Upper lobe of right lung (tissue), 1 donor: ENCODE results near the gene ASIC1. TPM values are rescaled to one million over a fixed set of nuclear protein-coding genes. Genes with fewer than 3 reads are reported as not detected.

ENCODE experiments used
- ATAC-seq: fragments of 200-7000 bp; cut with Tn5 transposase; one replicate; pipeline ENCODE4 v1.9.1; 2020; ENCODE audit warnings: mild to moderate bottlenecking, moderate library complexity
- DNase-seq: peaks from one replicate; pipeline ENCODE4 v3.0.0-alpha.2; 2020
- H3K27ac ChIP-seq: fragments of 200-600 bp; one replicate; pipeline ENCODE4 v1.8.0; 2022
- H3K27me3 ChIP-seq: fragments of 200-600 bp; one replicate; pipeline ENCODE4 v1.8.0; 2022; ENCODE audit warnings: mild to moderate bottlenecking
- H3K36me3 ChIP-seq: fragments of 200-600 bp; one replicate; pipeline ENCODE4 v1.8.0; 2022
- H3K4me1 ChIP-seq: fragments of 200-600 bp; one replicate; pipeline ENCODE4 v1.8.0; 2022
- H3K4me3 ChIP-seq: fragments of 200-600 bp; one replicate; pipeline ENCODE4 v1.8.0; 2022; ENCODE audit warnings: mild to moderate bottlenecking
- H3K9me3 ChIP-seq: fragments of 200-600 bp; one replicate; pipeline ENCODE4 v1.8.0; 2022
- intact Hi-C: fragments of 100-400 bp; cut with DNase I; formaldehyde crosslinking; loops from one replicate; pipeline ENCODE4 v1.11.0; 2022
- total RNA-seq: library from RNA; stranded (reverse); fragmentation: NEBNext Ultra II Directional; extraction: Animal tissue kit (Norgen Biotek cat#: 25700); gene quantifications from one replicate; pipeline ENCODE4 v1.2.1, GENCODE V29; 2021
- TF ChIP-seq, protein P1 (sequence below): fragments of 200-600 bp; IDR thresholded peaks from one replicate; pipeline ENCODE4 v1.8.0; 2022; ENCODE audit warnings: antibody characterized with exemption
- donor health status: DM: no; HTN: yes; CAD: no; lungs with severe emphysema.

Gene ASIC1
- total RNA-seq, 1 donor from 2014 or later: 0.35 TPM

DNA sequence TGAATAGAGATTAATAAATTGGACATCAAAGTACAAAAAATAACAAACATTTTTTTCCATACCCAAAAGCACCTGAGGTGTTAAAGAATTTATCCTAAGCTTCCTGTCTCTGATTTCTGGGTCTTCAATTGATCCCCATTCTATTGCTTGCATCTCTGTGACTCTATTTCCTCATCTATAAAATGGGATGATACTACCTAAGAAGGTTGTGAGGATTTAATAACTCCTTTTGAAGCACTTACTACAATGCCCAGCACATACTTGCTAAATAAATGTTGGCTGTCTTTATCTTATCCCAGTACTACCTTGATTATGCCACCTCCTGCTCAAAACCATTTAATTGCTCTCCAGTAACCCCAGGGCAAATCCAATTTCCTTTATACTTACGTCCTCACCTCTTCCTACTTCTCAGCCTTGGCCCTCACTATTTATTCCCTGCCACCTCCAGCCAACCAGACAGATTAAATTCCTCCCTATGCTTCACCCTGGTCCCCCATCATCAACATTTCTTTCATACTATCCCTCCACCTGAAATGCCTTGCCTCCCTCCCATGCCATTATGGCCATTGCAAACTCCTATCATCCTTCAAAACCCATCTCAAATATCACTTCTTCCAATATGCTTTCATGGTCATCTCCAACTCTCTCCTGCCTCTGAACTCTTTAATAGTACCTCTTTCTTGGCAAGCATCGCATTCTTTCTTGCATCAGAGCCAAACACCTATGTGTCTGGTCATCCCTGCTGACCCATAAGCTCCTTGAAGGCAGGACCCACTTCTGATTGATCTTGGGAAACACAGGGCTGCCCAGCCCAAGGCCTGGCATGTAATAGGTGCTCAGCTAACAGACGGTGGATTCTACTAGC, 7.9 kb upstream of the ASIC1 start:
- ATAC-seq: no peak
- Histone ChIP-seq H3K36me3 (no peaks in the 10 kb centered on the region), H3K4me1 (peaks cover 6% of the 10 kb centered on the region), H3K27ac (no peak overlapping the region), H3K4me3 (no peak overlapping the region), H3K9me3 (no peaks in the 10 kb centered on the region), H3K27me3 (no peaks in the 10 kb centered on the region)
- intact Hi-C loops: loop anchor here (10.0 kb wide), 1 partner anchor 185 kb away; no protein-coding TSS in a partner anchor
- TF ChIP-seq, protein P1, sequence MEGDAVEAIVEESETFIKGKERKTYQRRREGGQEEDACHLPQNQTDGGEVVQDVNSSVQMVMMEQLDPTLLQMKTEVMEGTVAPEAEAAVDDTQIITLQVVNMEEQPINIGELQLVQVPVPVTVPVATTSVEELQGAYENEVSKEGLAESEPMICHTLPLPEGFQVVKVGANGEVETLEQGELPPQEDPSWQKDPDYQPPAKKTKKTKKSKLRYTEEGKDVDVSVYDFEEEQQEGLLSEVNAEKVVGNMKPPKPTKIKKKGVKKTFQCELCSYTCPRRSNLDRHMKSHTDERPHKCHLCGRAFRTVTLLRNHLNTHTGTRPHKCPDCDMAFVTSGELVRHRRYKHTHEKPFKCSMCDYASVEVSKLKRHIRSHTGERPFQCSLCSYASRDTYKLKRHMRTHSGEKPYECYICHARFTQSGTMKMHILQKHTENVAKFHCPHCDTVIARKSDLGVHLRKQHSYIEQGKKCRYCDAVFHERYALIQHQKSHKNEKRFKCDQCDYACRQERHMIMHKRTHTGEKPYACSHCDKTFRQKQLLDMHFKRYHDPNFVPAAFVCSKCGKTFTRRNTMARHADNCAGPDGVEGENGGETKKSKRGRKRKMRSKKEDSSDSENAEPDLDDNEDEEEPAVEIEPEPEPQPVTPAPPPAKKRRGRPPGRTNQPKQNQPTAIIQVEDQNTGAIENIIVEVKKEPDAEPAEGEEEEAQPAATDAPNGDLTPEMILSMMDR: no peak
- no peak for DNase-seq

DNA sequence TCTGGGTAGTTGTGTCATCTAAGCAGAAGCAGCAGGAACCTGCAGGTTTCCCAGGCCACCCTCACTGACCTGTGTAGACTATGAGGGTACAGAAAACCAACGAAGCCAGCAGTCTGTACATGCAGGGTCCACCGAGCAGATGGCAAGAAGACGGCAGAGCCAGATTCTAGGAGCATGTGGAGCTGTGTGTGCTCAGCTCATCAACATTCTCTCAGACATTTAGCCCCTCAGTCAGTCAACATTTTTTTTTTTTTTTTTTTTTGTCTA, 7.3 kb upstream of the ASIC1 start:
- Histone ChIP-seq H3K4me1 (peaks cover 6% of the 10 kb centered on the region), H3K4me3 (peak overlapping the region; percentile 36), H3K27me3 (no peaks in the 10 kb centered on the region), H3K9me3 (no peaks in the 10 kb centered on the region), H3K27ac (no peak overlapping the region), H3K36me3 (no peaks in the 10 kb centered on the region)
- intact Hi-C loops: loop anchor here (10.0 kb wide), 1 partner anchor 185 kb away; no protein-coding TSS in a partner anchor
- TF ChIP-seq, protein P1: no peak
- DNase-seq: no peak
- ATAC-seq: no peak

DNA sequence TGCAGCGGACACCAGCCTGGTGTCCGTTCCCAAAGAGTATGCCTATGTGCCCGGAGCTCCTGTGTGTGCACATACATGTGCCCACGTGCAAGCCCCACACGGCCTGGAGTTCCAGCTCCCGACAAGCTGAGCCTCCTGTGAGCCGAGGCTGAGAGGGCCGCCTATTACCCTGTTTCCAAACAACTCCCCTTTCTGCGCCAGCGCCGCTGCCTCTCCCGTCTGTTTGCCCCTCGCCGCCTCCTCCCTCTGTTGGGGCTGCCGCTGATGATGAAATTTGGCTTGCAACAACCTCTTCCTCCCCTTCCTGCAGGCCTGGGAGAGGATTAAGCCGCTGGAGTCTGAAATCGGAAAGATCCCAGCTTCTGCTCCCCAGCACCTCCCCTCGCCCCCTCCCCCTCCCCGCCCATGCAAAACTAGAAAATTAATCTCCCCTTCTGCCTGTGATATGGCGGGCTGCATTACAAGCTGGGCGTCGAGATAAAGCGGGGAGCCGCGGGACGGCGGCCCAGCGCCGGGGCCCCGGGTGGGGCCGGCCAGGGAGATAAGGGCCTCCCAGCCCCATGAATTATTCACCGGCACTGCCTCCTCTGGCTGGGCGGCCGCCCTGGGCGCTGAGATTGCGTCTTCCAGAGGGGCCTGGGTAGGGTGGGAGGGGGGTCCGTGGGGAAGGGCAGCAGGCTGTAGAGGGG, 6.8 kb upstream of the ASIC1 start:
- peak; percentile 90 for ATAC-seq
- no peak overlapping the region for H3K27ac ChIP-seq
- DNase-seq: peak; percentile 86
- H3K27me3 ChIP-seq: no peaks in the 10 kb centered on the region
- TF ChIP-seq, protein P1: no peak
- intact Hi-C loops: loop anchor here (10.0 kb wide), 1 partner anchor 186 kb away; no protein-coding TSS in a partner anchor
- no peaks in the 10 kb centered on the region for H3K36me3 ChIP-seq
- peak overlapping the region; percentile 36 for H3K4me3 ChIP-seq
- no peaks in the 10 kb centered on the region for H3K9me3 ChIP-seq
- H3K4me1 ChIP-seq: peaks cover 6% of the 10 kb centered on the region

DNA sequence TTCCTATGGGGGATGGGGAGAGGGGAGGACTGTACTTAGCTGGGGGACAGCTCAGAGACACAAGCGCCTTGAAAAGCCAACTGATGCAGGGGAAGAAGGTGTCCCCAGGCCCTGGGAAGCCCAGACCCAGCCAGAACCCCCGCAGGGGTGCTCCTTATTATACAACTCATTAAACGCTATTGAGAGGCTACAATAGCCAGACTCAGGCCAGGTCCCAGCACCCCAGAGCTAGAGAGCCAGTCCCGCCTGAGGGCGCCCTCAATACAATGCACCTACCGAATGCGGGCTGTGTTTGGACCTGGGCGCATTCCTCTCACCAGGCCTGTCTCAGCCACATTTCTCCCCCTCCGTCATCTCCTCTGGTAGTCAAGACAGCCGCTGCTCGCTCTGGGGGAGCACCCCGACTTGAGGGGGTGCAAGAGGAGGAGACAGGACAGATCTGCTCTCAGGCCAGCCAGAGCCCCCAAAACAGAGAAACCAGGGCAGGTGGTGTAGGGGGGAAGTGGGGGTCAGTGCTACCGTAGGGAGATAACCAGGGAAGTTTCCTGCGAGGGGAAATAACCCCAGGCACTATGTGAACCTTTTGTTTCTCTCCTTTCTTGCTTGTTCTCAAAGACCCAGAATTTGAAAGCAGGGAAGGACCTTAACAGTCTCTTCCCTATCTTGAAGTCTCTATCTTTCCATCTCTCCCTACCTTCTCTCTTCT, 6.1 kb upstream of the ASIC1 start:
- ATAC-seq: no peak
- TF ChIP-seq, protein P1: no peak
- Histone ChIP-seq H3K4me1 (peaks cover 6% of the 10 kb centered on the region), H3K9me3 (no peaks in the 10 kb centered on the region), H3K27me3 (no peaks in the 10 kb centered on the region), H3K27ac (no peak overlapping the region), H3K36me3 (no peaks in the 10 kb centered on the region), H3K4me3 (no peak overlapping the region)
- intact Hi-C loops: loop anchor here (10.0 kb wide), 1 partner anchor 186 kb away; no protein-coding TSS in a partner anchor
- DNase-seq: no peak

DNA sequence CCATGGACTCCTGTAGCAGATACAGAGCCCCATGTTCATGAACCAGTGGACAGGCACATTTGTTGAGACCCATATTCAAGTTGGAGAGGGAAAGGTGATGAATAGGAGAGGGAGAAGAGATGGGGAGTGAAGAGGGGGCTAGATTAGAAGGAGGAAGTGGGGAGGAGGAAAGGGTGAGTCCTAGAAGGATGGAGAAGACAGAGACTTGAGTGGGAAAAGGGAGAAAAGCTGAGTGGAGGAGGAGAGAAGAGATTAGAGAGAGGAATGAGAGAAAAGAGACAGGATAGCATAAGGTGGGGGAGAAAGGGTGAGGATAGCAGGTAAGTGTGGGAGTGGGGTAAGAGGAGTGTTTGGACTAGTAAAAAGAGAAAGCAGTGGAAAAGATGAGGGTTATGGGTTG, 4.9 kb upstream of the ASIC1 start:
- Histone ChIP-seq H3K27ac (no peak overlapping the region), H3K4me3 (no peak overlapping the region), H3K4me1 (peaks cover 14% of the 10 kb centered on the region), H3K27me3 (peaks cover 7% of the 10 kb centered on the region), H3K36me3 (no peaks in the 10 kb centered on the region), H3K9me3 (no peaks in the 10 kb centered on the region)
- DNase-seq (no peak), ATAC-seq (no peak)
- TF ChIP-seq, protein P1: no peak
- intact Hi-C loops: loop anchor here (10.0 kb wide), 1 partner anchor 188 kb away; no protein-coding TSS in a partner anchor
